ENCODE data around the gene SH2D3C. TPM values are rescaled to one million over a fixed set of nuclear protein-coding genes. Genes with fewer than 3 reads are reported as not detected.

Gene SH2D3C
- total and polyA plus RNA-seq, 2 of the 4 experiments (the other 2 are of a cell fraction): under 0.01 to 0.24 TPM

GRCh38 chr9:127814619-127815511 lies 36.4 kb upstream of the SH2D3C start:
- H4K91ac ChIP-seq (ENCODE audit: insufficient read depth, low read depth, low read length): no peak overlapping the region
- no peak for ATAC-seq (ENCODE audit: low read depth)
- intact Hi-C loops (cut with micrococcal nuclease): no loop called here

More at GRCh38 chr9:127814619-127815511, 36.4 kb upstream of the SH2D3C start:
- 96% methylated on average over 6 of the region's 11 CpGs; no CpG with 5 or more reads in 1 of the 2 experiments for WGBS, 2 experiments (ENCODE audit: extremely low coverage in 2 of 2, insufficient read length in 1 of 2)
- no peak overlapping the region for H3K23ac ChIP-seq (ENCODE audit: low read depth, low read length)
- peaks cover 11% of the 10 kb centered on the region; the same call in 1 of the 2 replicates for H3K4me1 ChIP-seq (ENCODE audit: control insufficient read depth, insufficient read depth, low read length)
- no peak overlapping the region for H3K4me3 ChIP-seq (ENCODE audit: insufficient read depth, low read depth, low read length)
- H3K27me3 ChIP-seq (ENCODE audit: control insufficient read depth, insufficient read depth, low read length): no peaks in the 10 kb centered on the region
- H3K9me3 ChIP-seq (ENCODE audit: control insufficient read depth, insufficient read depth, low read length): no peaks in the 10 kb centered on the region
- no peak for DNase-seq
- H3K4me2 ChIP-seq (ENCODE audit: low read depth, low read length): no peak overlapping the region
- H2AK9ac ChIP-seq (replicated peaks; ENCODE audit: low read depth, low read length, poor library complexity): peak overlapping the region; percentile 45
- TSS peak; percentile 99 for BruUV-seq (replicated peaks)
- no peak overlapping the region for H2AFZ ChIP-seq (replicated peaks; ENCODE audit: low read length, poor library complexity)
- no peak overlapping the region for H3K9ac ChIP-seq (ENCODE audit: low read depth, low read length)
- H4K8ac ChIP-seq (ENCODE audit: low read depth in 2 of 2, low read length in 2 of 2): no peak overlapping the region
- CTCF ChIA-PET: no interaction called here
- POLR2A ChIA-PET (ENCODE audit: unreplicated experiment): no interaction called here
- no peak overlapping the region for H2AK5ac ChIP-seq (ENCODE audit: low read depth, low read length)
- H3K36me3 ChIP-seq (ENCODE audit: control insufficient read depth, insufficient read depth, low read length): peaks cover 79% of the 10 kb centered on the region
- no peak overlapping the region for H2BK20ac ChIP-seq (ENCODE audit: low read depth, low read length)
- no peak overlapping the region for H4K5ac ChIP-seq (ENCODE audit: low read depth, low read length)
- no peak overlapping the region for H2BK120ac ChIP-seq (ENCODE audit: low read depth, low read length)
- TF ChIP-seq RCOR1 (IDR thresholded peaks at IDR 0.05; ENCODE audit: insufficient replicate concordance, low read length): no peak
- TF ChIP-seq CEBPB (IDR thresholded peaks at IDR 0.05; ENCODE audit: low read depth, low read length): no peak
- TF ChIP-seq CHD1 (IDR thresholded peaks at IDR 0.05; ENCODE audit: low read depth, low read length): no peak
- no peak for TF ChIP-seq MAFK (IDR thresholded peaks at IDR 0.05; ENCODE audit: low read depth, low read length)
- no peak for TF ChIP-seq FOS (IDR thresholded peaks at IDR 0.05; ENCODE audit: low read depth, low read length)
- no peak for TF ChIP-seq SMC3 (IDR thresholded peaks at IDR 0.05; ENCODE audit: low read depth, low read length)
- TF ChIP-seq NFE2L2 (IDR thresholded peaks at IDR 0.05; ENCODE audit: low read depth, low read length): no peak
- TF ChIP-seq BHLHE40 (IDR thresholded peaks at IDR 0.05; ENCODE audit: low read depth, low read length): no peak
- no peak for TF ChIP-seq CTCF (conservative IDR thresholded peaks at IDR 0.05; ENCODE audit: low read depth, low read length)
- TF ChIP-seq MAZ (IDR thresholded peaks at IDR 0.05; ENCODE audit: borderline replicate concordance, low read depth, low read length): no peak
- TF ChIP-seq, protein P1, sequence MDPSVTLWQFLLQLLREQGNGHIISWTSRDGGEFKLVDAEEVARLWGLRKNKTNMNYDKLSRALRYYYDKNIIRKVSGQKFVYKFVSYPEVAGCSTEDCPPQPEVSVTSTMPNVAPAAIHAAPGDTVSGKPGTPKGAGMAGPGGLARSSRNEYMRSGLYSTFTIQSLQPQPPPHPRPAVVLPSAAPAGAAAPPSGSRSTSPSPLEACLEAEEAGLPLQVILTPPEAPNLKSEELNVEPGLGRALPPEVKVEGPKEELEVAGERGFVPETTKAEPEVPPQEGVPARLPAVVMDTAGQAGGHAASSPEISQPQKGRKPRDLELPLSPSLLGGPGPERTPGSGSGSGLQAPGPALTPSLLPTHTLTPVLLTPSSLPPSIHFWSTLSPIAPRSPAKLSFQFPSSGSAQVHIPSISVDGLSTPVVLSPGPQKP (IDR thresholded peaks at IDR 0.05; ENCODE audit: borderline replicate concordance, low read depth, low read length): no peak
- TF ChIP-seq POLR2A (IDR thresholded peaks at IDR 0.05; ENCODE audit: low read depth, low read length): no peak
- no peak overlapping the region for H3K4ac ChIP-seq (ENCODE audit: low read depth, low read length)
- no peak overlapping the region for H2BK15ac ChIP-seq (ENCODE audit: low read depth, low read length)
- H3K9me1 ChIP-seq (ENCODE audit: insufficient read depth, low read length): no peaks in the 10 kb centered on the region; the same call in 1 of the 2 replicates
- in situ Hi-C loops (cut with MboI; ENCODE audit: low sequenced_read_pairs) (no loop called here), dilution Hi-C loops (cut with HindIII; ENCODE audit: low sequenced_read_pairs, unreplicated experiment) (no loop called here)
- H3K27ac ChIP-seq (ENCODE audit: insufficient read depth, low read length): no peak overlapping the region
- no peak overlapping the region for H2BK5ac ChIP-seq (ENCODE audit: low read depth, low read length, poor library complexity, severe bottlenecking)
- H3K56ac ChIP-seq (ENCODE audit: extremely low read depth, insufficient read depth, low read length): no peak overlapping the region
- no peak overlapping the region for H3K18ac ChIP-seq (ENCODE audit: low read depth, low read length)
- peaks cover 19% of the 10 kb centered on the region; the same call in 1 of the 2 replicates for H4K20me1 ChIP-seq (ENCODE audit: insufficient read depth, low read length)
- no peak overlapping the region for H3K14ac ChIP-seq (replicated peaks; ENCODE audit: low read depth, low read length)
- H3K79me1 ChIP-seq (ENCODE audit: low read depth in 1 of 2, low read length in 2 of 2): peaks cover 9 to 26% of the 10 kb centered on the region in 2 experiments

All from IMR-90 (cell line).